ENCODE data around the gene DMD.

DMD gene

GRCh38 chrX:32483534-32484136 lies 727.7 kb downstream of the DMD start:
- no peak for DNase-seq (ENCODE audit: low read depth)

GRCh38 chrX:32480019-32480418 lies 731.3 kb downstream of the DMD start:
- DNase-seq (ENCODE audit: low read depth) = no peak

GRCh38 chrX:32472364-32472763 lies 739.0 kb downstream of the DMD start:
- no peak for DNase-seq (ENCODE audit: low read depth)

- no peak for DNase-seq (ENCODE audit: low read depth)
Measured at GRCh38 chrX:32455704-32456103, 755.6 kb downstream of the DMD start.

GRCh38 chrX:32451954-32452695 lies 759.2 kb downstream of the DMD start:
- no peak for DNase-seq (ENCODE audit: low read depth)

- no peak for DNase-seq (ENCODE audit: low read depth)
Measured at GRCh38 chrX:32448945-32449344, 762.4 kb downstream of the DMD start.

- no peak for DNase-seq (ENCODE audit: low read depth)
Measured at GRCh38 chrX:32448320-32448719, 763.0 kb downstream of the DMD start.

GRCh38 chrX:32447640-32448039 lies 763.7 kb downstream of the DMD start:
- no peak for DNase-seq (ENCODE audit: low read depth)

GRCh38 chrX:32443841-32444240 lies 767.5 kb downstream of the DMD start:
- no peak for DNase-seq (ENCODE audit: low read depth)

- no peak for DNase-seq (ENCODE audit: low read depth)
Measured at GRCh38 chrX:32421266-32421665, 790.1 kb downstream of the DMD start.

GRCh38 chrX:32408389-32408788 lies 803.0 kb downstream of the DMD start:
- DNase-seq (ENCODE audit: low read depth) = no peak

GRCh38 chrX:32397562-32398216 lies 813.7 kb downstream of the DMD start:
- DNase-seq (ENCODE audit: low read depth) = no peak

- no peak for DNase-seq (ENCODE audit: low read depth)
Measured at GRCh38 chrX:32395878-32396277, 815.5 kb downstream of the DMD start.

GRCh38 chrX:32392655-32393054 lies 818.7 kb downstream of the DMD start:
- no peak for DNase-seq (ENCODE audit: low read depth)

- no peak for DNase-seq (ENCODE audit: low read depth)
Measured at GRCh38 chrX:32370456-32371205, 840.7 kb downstream of the DMD start.

- DNase-seq (ENCODE audit: low read depth) = no peak
Measured at GRCh38 chrX:32293962-32294700, 917.2 kb downstream of the DMD start.

GRCh38 chrX:32289356-32289755 lies 922.0 kb downstream of the DMD start:
- no peak for DNase-seq (ENCODE audit: low read depth)

- no peak for DNase-seq (ENCODE audit: low read depth)
Measured at GRCh38 chrX:32281853-32282252, 929.5 kb downstream of the DMD start.

GRCh38 chrX:32280921-32281320 lies 930.4 kb downstream of the DMD start:
- no peak for DNase-seq (ENCODE audit: low read depth)

- no peak for DNase-seq (ENCODE audit: low read depth)
Measured at GRCh38 chrX:32280489-32280888, 930.9 kb downstream of the DMD start.

- no peak for DNase-seq (ENCODE audit: low read depth)
Measured at GRCh38 chrX:32276153-32276552, 935.2 kb downstream of the DMD start.

- DNase-seq (ENCODE audit: low read depth) = no peak
Measured at GRCh38 chrX:32269866-32270265, 941.5 kb downstream of the DMD start.

All from non-pigmented ciliary epithelial cell (primary cell).